Adipocyte (in vitro differentiated cells): ENCODE data around the gene PRH2.

Experiments used
- DNase-seq: peaks from one replicate; pipeline ENCODE4 v3.0.0-alpha.2; 2015; ENCODE audit warnings: low read depth
- H3K27me3 ChIP-seq: replicated peaks from 2 replicates; pipeline ENCODE4 v1.7.0; 2013; ENCODE audit warnings: mild to moderate bottlenecking, low read length, moderate library complexity; ENCODE audit not compliant: control insufficient read depth, insufficient read depth
- H3K36me3 ChIP-seq: 2 replicates; pipeline ENCODE4 v1.7.0; 2013; ENCODE audit warnings: low read length, mild to moderate bottlenecking, moderate library complexity; ENCODE audit not compliant: control insufficient read depth, insufficient read depth, severe bottlenecking
- H3K4me1 ChIP-seq: 2 replicates; pipeline ENCODE4 v1.7.0; 2013; ENCODE audit warnings: mild to moderate bottlenecking, low read length, moderate library complexity; ENCODE audit not compliant: control insufficient read depth, insufficient read depth
- H3K4me3 ChIP-seq: 2 replicates; pipeline ENCODE4 v1.7.0; 2013; ENCODE audit warnings: mild to moderate bottlenecking, low read length, moderate library complexity
- H3K9ac ChIP-seq: 2 replicates; pipeline ENCODE4 v1.7.0; 2013; ENCODE audit warnings: mild to moderate bottlenecking, low read length, moderate library complexity
- H3K9me3 ChIP-seq: 2 replicates; pipeline ENCODE4 v1.7.0; 2013; ENCODE audit warnings: mild to moderate bottlenecking, low read length, moderate library complexity; ENCODE audit not compliant: control insufficient read depth

Gene PRH2

GRCh38 chr12:10928746-10929286 lies at the start of gene PRH2:
Gene PRH2, plus strand, starts transcription at chr12:10929236. Its CDS starts 38 bp downstream, at chr12:10929274.
- Histone ChIP-seq H3K27me3 (no peaks in the 10 kb centered on the region), H3K4me1 (no peaks in the 10 kb centered on the region), H3K36me3 (no peaks in the 10 kb centered on the region), H3K4me3 (no peak within 1 kb of the TSS), H3K9ac (no peak within 1 kb of the TSS), H3K9me3 (no peaks in the 10 kb centered on the region)
- DNase-seq = no peak

GRCh38 chr12:10884086-10884725 lies 44.8 kb upstream of the PRH2 start, which contains the start of gene PRH1:
Gene PRH1, minus strand, starts transcription at chr12:10884255. Its CDS starts 38 bp downstream, at chr12:10884217.
- Histone ChIP-seq H3K4me1 (no peaks in the 10 kb centered on the region), H3K27me3 (no peaks in the 10 kb centered on the region), H3K36me3 (peaks cover 15% of the 10 kb centered on the region), H3K9ac (no peak within 1 kb of the TSS), H3K4me3 (no peak within 1 kb of the TSS), H3K9me3 (no peaks in the 10 kb centered on the region)
- DNase-seq = no peak

GRCh38 chr12:10889226-10889625 lies 39.8 kb upstream of the PRH2 start:
- Histone ChIP-seq H3K9ac (no peak overlapping the region), H3K9me3 (no peaks in the 10 kb centered on the region), H3K36me3 (no peaks in the 10 kb centered on the region), H3K4me3 (no peak overlapping the region), H3K4me1 (no peaks in the 10 kb centered on the region), H3K27me3 (no peaks in the 10 kb centered on the region)
- DNase-seq = no peak

- no peak for DNase-seq
- H3K9ac ChIP-seq = no peak overlapping the region
- no peaks in the 10 kb centered on the region for H3K27me3 ChIP-seq
- H3K4me1 ChIP-seq = no peaks in the 10 kb centered on the region
- H3K9me3 ChIP-seq = no peaks in the 10 kb centered on the region
- no peaks in the 10 kb centered on the region for H3K36me3 ChIP-seq
- no peak overlapping the region for H3K4me3 ChIP-seq
These were observed 37.1 kb upstream of the PRH2 start for GRCh38 chr12:10891937-10892336.

- Histone ChIP-seq H3K9ac (no peak overlapping the region), H3K27me3 (no peaks in the 10 kb centered on the region), H3K36me3 (no peaks in the 10 kb centered on the region), H3K9me3 (no peaks in the 10 kb centered on the region), H3K4me3 (no peak overlapping the region), H3K4me1 (no peaks in the 10 kb centered on the region)
- DNase-seq = no peak
These were observed 32.2 kb upstream of the PRH2 start for GRCh38 chr12:10896854-10897253.

- H3K9me3 ChIP-seq = peaks cover 27% of the 10 kb centered on the region
- no peaks in the 10 kb centered on the region for H3K27me3 ChIP-seq
- H3K9ac ChIP-seq = no peak overlapping the region
- H3K36me3 ChIP-seq = no peaks in the 10 kb centered on the region
- H3K4me1 ChIP-seq = no peaks in the 10 kb centered on the region
- no peak overlapping the region for H3K4me3 ChIP-seq
- DNase-seq = no peak
These were observed 28.5 kb upstream of the PRH2 start for GRCh38 chr12:10900530-10900929.

GRCh38 chr12:10900972-10901371 lies 28.1 kb upstream of the PRH2 start:
- peaks cover 27% of the 10 kb centered on the region for H3K9me3 ChIP-seq
- no peak for DNase-seq
- H3K27me3 ChIP-seq = no peaks in the 10 kb centered on the region
- H3K4me3 ChIP-seq = no peak overlapping the region
- H3K9ac ChIP-seq = no peak overlapping the region
- no peaks in the 10 kb centered on the region for H3K36me3 ChIP-seq
- no peaks in the 10 kb centered on the region for H3K4me1 ChIP-seq

- Histone ChIP-seq H3K27me3 (no peaks in the 10 kb centered on the region), H3K4me3 (no peak overlapping the region), H3K9me3 (peaks cover 27% of the 10 kb centered on the region), H3K9ac (no peak overlapping the region), H3K4me1 (no peaks in the 10 kb centered on the region), H3K36me3 (no peaks in the 10 kb centered on the region)
- no peak for DNase-seq
These were observed 27.6 kb upstream of the PRH2 start for GRCh38 chr12:10901427-10901826.

GRCh38 chr12:10904686-10905085 lies 24.4 kb upstream of the PRH2 start:
- Histone ChIP-seq H3K36me3 (no peaks in the 10 kb centered on the region), H3K27me3 (no peaks in the 10 kb centered on the region), H3K9ac (no peak overlapping the region), H3K4me3 (no peak overlapping the region), H3K9me3 (peaks cover 27% of the 10 kb centered on the region), H3K4me1 (no peaks in the 10 kb centered on the region)
- no peak for DNase-seq

- H3K9me3 ChIP-seq = peaks cover 6% of the 10 kb centered on the region
- no peaks in the 10 kb centered on the region for H3K27me3 ChIP-seq
- H3K4me3 ChIP-seq = no peak within 1 kb of the TSS
- no peak within 1 kb of the TSS for H3K9ac ChIP-seq
- H3K36me3 ChIP-seq = no peaks in the 10 kb centered on the region
- no peak for DNase-seq
- no peaks in the 10 kb centered on the region for H3K4me1 ChIP-seq
These were observed 19.6 kb upstream of the PRH2 start, which contains the start of gene TAS2R13 for GRCh38 chr12:10909462-10909861. Gene TAS2R13, minus strand, starts transcription at chr12:10909562. Its CDS starts 264 bp downstream, at chr12:10909298.

GRCh38 chr12:10910380-10910779 lies 18.7 kb upstream of the PRH2 start:
- no peaks in the 10 kb centered on the region for H3K9me3 ChIP-seq
- DNase-seq = no peak
- H3K36me3 ChIP-seq = no peaks in the 10 kb centered on the region
- no peak overlapping the region for H3K9ac ChIP-seq
- H3K4me3 ChIP-seq = no peak overlapping the region
- no peaks in the 10 kb centered on the region for H3K4me1 ChIP-seq
- no peaks in the 10 kb centered on the region for H3K27me3 ChIP-seq

GRCh38 chr12:10919809-10920208 lies 9.2 kb upstream of the PRH2 start:
- Histone ChIP-seq H3K9ac (no peak overlapping the region), H3K4me1 (no peaks in the 10 kb centered on the region), H3K4me3 (no peak overlapping the region), H3K36me3 (no peaks in the 10 kb centered on the region), H3K27me3 (no peaks in the 10 kb centered on the region), H3K9me3 (no peaks in the 10 kb centered on the region)
- no peak for DNase-seq
